HG03039 (cell line): Measurements from ENCODE around the gene GSTP1.
A peak's percentile ranks its signal among the peaks of the same experiment; 100 is the strongest.
"Not testable (repeated sequence)": the region's sequence is repeated elsewhere in the genome, so short reads cannot be mapped to it uniquely, and the experiment has no call there.

Experiments
- ATAC-seq: cut with Tn5 transposase; IDR thresholded peaks from one replicate; pipeline ENCODE4 v1.9.1; 2021; ENCODE audit warnings: mild to moderate bottlenecking, moderate library complexity; ENCODE audit not compliant: unreplicated experiment

GSTP1 gene

GRCh38 chr11:67594480-67594879, 10.9 kb downstream of the GSTP1 start:
- ATAC-seq: no peak

GRCh38 chr11:67596753-67597300, 13.2 kb downstream of the GSTP1 start:
- no peak for ATAC-seq

GRCh38 chr11:67597458-67597857, 13.8 kb downstream of the GSTP1 start:
- ATAC-seq: not testable (repeated sequence)

GRCh38 chr11:67597963-67598362, 14.4 kb downstream of the GSTP1 start:
- not testable (repeated sequence) for ATAC-seq

GRCh38 chr11:67599149-67599548, 15.5 kb downstream of the GSTP1 start:
- no peak for ATAC-seq

GRCh38 chr11:67600324-67601029, 16.9 kb downstream of the GSTP1 start:
- no peak for ATAC-seq

GRCh38 chr11:67601098-67601497, 17.5 kb downstream of the GSTP1 start:
- ATAC-seq: no peak

- not testable (repeated sequence) for ATAC-seq
Measured at GRCh38 chr11:67604119-67604518, 20.5 kb downstream of the GSTP1 start.

- no peak for ATAC-seq
Measured at GRCh38 chr11:67604815-67605214, 21.2 kb downstream of the GSTP1 start.

GRCh38 chr11:67605231-67606011, 21.8 kb downstream of the GSTP1 start:
- ATAC-seq: no peak

GRCh38 chr11:67606093-67606491, 22.5 kb downstream of the GSTP1 start:
- no peak for ATAC-seq

- ATAC-seq: peak; percentile 89
Measured at GRCh38 chr11:67606492-67607295, 23.1 kb downstream of the GSTP1 start, which contains the start of gene NDUFV1. TSS of gene NDUFV1 (plus strand) at chr11:67606936. CDS start at chr11:67607005, 69 bp downstream.

- no peak for ATAC-seq
Measured at GRCh38 chr11:67607507-67607906, 23.9 kb downstream of the GSTP1 start.

- no peak for ATAC-seq
Measured at GRCh38 chr11:67608486-67608885, 24.9 kb downstream of the GSTP1 start.

- no peak for ATAC-seq
Measured at GRCh38 chr11:67609316-67609715, 25.7 kb downstream of the GSTP1 start.

GRCh38 chr11:67610302-67610868, 26.8 kb downstream of the GSTP1 start:
- ATAC-seq: no peak

- ATAC-seq: no peak
Measured at GRCh38 chr11:67611165-67611564, 27.6 kb downstream of the GSTP1 start.

- no peak for ATAC-seq
Measured at GRCh38 chr11:67611704-67612587, 28.3 kb downstream of the GSTP1 start.

- no peak for ATAC-seq
Measured at GRCh38 chr11:67612751-67613150, 29.1 kb downstream of the GSTP1 start.
